GM19239 (cell line): ENCODE measurements around the gene ZNF418.
A peak's percentile ranks its signal among the peaks of the same experiment; 100 is the strongest.
"Not testable (repeated sequence)": the region's sequence is repeated elsewhere in the genome, so short reads cannot be mapped to it uniquely, and the experiment has no call there.

Experiments used
- DNase-seq: peaks from one replicate; pipeline ENCODE4 v3.0.0; 2011; ENCODE audit warnings: low spot score; ENCODE audit not compliant: insufficient read length
- FAIRE-seq: peaks from 2 replicates; lab custom pipeline; 2011; peaks lifted over from hg19 to GRCh38; lab: Jason Lieb, UNC

The ZNF418 gene

GRCh38 chr19:57900311-57900710 lies 34.9 kb downstream of the ZNF418 start:
- FAIRE-seq (no peak), DNase-seq (no peak)

GRCh38 chr19:57890706-57891105 lies 44.5 kb downstream of the ZNF418 start:
- FAIRE-seq = not testable (repeated sequence)

GRCh38 chr19:57888560-57889231 lies 46.5 kb downstream of the ZNF418 start, which contains the start of gene ZNF814:
Gene ZNF814, minus strand, starts transcription at chr19:57889037. Its CDS starts 235 bp downstream, at chr19:57888802.
- no peak for FAIRE-seq
- peak; percentile 30 for DNase-seq

More at GRCh38 chr19:57890706-57891105, 44.5 kb downstream of the ZNF418 start:
- not testable (repeated sequence) for DNase-seq

- FAIRE-seq = no peak
- DNase-seq = no peak
Measured at GRCh38 chr19:57888107-57888559, 47.1 kb downstream of the ZNF418 start.

- no peak for FAIRE-seq
- DNase-seq = no peak
Measured at GRCh38 chr19:57887195-57887941, 47.8 kb downstream of the ZNF418 start.

GRCh38 chr19:57886046-57886445 lies 49.2 kb downstream of the ZNF418 start:
- FAIRE-seq (no peak), DNase-seq (no peak)

- not testable (repeated sequence) for DNase-seq, FAIRE-seq
Measured at GRCh38 chr19:57873883-57874799, 61.1 kb downstream of the ZNF418 start.

- DNase-seq = no peak
- FAIRE-seq = no peak
Measured at GRCh38 chr19:57872450-57872849, 62.8 kb downstream of the ZNF418 start.
